Epithelial cell of proximal tubule (primary cell): ENCODE results near the gene MIGA2. TPM values are rescaled to one million over a fixed set of nuclear protein-coding genes. Genes with fewer than 3 reads are reported as not detected.

ENCODE experiments used
- DNase-seq: peaks from one replicate; pipeline ENCODE4 v3.0.0-alpha.2; 2011; ENCODE audit warnings: low read depth
- H3K4me3 ChIP-seq: 2 replicates; pipeline ENCODE4 v1.5.1; 2011; ENCODE audit warnings: low read depth, mild to moderate bottlenecking, low read length
- total RNA-seq: library from RNA; depleted of rRNA; stranded (reverse); fragments of >200 nt; gene quantifications from 2 replicates; pipeline ENCODE4 v1.2.3, GENCODE V29; 2015
- TF ChIP-seq, protein P1 (sequence below): conservative IDR thresholded peaks from 2 replicates; pipeline ENCODE4 v1.5.1; 2012; ENCODE audit warnings: low read depth, mild to moderate bottlenecking, low read length

Gene MIGA2
- total RNA-seq, 1 donor from 2014 or later, result 18.0 TPM

DNA sequence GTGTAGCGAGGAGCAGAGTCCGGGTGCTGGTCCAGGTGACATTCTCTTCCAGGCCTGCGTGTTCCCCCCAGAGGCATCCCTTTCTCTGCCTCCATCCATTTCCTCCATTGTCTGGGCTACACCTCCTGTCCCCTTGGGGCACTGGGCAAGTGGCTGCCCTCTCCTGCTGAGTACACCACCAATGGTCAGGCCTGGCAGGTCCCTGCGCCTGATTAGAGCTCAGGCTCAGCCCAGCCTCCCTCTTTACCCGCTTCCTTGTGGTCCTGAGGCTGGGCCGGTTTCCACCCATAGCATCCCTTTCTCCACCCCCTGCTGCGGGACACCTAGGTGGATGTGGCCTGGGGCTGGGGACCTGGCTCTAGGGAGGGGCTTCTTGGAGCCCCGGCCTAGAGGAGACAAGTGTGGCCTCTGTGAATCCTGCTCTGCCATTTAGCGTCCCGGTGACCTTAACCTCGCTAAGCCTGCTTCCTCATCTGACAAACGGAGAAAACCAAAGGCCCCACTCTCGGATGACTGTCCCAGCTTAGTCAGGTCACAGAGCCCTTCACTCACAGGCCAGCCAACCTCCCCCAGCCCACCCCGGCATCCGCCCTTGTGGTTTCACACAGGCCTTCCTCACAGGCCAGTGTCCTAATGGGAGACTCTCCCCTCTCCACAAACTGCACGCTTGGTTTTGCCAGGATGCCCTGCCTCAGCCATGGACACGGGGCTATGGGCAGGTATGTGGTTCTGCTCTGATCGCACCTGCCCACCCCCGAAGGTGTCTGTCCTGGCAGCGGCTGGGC lies 57.4 kb downstream of the MIGA2 start:
- no peak for DNase-seq
- H3K4me3 ChIP-seq, result no peak overlapping the region
- TF ChIP-seq, protein P1, sequence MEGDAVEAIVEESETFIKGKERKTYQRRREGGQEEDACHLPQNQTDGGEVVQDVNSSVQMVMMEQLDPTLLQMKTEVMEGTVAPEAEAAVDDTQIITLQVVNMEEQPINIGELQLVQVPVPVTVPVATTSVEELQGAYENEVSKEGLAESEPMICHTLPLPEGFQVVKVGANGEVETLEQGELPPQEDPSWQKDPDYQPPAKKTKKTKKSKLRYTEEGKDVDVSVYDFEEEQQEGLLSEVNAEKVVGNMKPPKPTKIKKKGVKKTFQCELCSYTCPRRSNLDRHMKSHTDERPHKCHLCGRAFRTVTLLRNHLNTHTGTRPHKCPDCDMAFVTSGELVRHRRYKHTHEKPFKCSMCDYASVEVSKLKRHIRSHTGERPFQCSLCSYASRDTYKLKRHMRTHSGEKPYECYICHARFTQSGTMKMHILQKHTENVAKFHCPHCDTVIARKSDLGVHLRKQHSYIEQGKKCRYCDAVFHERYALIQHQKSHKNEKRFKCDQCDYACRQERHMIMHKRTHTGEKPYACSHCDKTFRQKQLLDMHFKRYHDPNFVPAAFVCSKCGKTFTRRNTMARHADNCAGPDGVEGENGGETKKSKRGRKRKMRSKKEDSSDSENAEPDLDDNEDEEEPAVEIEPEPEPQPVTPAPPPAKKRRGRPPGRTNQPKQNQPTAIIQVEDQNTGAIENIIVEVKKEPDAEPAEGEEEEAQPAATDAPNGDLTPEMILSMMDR, result no peak

DNA sequence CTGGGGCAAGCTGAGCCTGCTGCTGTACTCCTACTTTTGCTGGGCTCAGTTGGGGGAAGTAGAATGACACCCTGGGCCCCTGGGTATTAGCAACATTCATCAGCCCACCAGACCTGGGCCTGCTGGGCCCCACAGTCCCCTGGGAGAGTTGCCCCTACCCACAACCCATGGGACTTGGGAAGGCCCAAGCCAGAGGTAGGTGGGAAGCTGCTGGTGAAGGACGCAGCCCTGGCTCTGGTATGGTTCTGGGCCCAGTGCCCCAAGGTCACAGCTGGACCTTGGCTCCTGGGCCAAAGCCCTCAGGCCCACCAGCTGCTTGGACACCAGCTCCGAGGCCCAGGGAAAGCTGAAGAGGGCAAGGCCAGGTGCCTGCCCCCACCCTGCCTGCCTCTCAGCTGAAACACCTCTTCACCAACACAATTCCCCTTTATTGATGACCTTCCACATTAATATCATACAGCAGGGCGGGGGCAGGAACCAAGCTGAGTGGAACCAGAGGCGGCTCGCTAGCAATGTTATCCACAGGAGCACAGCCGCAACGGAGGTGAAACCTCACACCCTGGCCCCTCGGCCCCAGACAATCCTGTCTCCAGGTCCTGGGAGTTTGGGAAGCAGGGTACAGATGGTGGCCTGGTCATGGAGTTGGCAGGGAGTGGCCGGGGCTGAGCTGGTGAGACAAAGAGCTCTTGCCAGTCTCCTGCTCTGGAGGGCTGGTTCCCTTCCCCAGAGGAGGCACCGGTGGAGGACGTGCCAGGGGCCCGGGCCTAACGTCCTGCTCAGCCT lies 58.2 kb downstream of the MIGA2 start:
- TF ChIP-seq, protein P1, result no peak
- DNase-seq, result no peak
- no peak overlapping the region for H3K4me3 ChIP-seq

DNA sequence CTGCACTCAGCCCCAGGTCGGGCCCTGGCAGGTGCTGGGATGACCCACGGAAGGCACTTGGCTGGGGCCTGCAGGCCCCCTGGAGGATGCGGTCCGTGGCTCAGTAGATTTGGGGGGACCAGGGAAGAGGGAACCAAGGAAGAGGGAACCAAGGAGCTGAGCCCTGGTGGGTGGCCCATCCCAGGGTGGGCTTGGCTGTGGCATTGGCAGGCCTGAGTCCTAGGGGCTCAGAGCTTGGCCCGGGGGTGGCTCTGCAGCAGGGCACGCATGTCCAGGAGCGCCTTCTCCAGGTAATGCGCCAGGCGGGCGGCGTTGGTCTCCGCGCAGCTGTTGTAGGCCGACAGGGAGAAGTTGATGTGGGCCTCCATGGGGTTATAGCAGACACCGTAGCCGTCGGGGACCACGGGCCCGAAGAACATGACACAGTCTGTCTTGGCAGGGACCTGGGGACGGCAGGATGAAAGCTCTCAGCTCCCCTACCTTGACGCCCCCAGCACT lies 58.8 kb downstream of the MIGA2 start:
- H3K4me3 ChIP-seq, result no peak overlapping the region
- DNase-seq, result no peak
- TF ChIP-seq, protein P1, result no peak

DNA sequence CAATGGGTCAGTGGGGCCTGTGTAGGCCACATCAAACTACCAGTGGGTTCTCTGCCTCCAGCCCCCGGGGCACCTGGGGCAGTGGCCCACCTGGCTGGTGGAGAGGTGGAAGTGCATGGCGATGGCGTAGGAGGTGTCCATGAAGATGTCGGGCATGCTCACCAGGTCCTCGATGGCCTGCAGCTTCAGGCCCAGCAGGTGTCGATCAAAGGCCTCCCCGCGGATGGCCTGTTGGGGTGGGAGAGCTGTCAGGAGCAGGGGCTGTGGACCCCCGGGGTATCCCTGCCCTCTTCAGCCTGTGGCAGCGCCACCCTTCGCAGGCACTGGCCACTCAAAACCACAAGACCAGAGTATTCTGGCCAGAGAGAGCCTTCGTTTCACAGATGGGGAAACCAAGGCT lies 59.5 kb downstream of the MIGA2 start:
- no peak overlapping the region for H3K4me3 ChIP-seq
- TF ChIP-seq, protein P1, result no peak
- DNase-seq, result no peak

DNA sequence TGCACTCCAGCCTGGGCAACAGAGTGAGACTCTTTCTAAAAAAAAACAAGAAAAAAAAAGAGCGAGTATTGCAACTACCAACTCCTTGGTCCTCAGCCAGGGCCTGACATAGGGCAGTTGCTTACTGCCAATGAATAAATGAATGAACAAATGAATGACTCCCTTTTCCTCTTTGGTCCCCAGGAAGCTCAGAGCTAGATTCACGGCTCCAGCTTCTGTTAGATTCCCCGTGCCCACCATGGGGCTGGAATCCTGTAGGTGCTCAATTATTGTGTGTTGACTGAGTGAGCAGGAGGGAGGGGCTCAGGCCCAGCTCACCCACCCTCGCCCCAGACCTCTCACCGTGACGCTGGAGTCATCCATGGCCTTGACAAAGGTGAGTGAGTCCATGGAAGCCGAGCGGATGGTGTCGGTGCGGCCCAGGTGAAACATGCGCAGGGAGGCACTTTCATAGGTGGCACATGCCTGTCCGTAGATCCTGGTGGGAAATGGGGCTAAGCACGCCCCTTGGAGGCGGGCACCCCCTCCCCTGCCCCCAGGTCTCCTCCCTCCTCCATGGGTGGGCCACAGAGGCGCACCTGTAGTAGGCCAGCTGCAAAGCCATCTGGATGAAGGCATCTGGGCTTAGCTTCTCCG lies 61.4 kb downstream of the MIGA2 start:
- TF ChIP-seq, protein P1, result no peak
- DNase-seq, result no peak
- H3K4me3 ChIP-seq, result no peak overlapping the region

DNA sequence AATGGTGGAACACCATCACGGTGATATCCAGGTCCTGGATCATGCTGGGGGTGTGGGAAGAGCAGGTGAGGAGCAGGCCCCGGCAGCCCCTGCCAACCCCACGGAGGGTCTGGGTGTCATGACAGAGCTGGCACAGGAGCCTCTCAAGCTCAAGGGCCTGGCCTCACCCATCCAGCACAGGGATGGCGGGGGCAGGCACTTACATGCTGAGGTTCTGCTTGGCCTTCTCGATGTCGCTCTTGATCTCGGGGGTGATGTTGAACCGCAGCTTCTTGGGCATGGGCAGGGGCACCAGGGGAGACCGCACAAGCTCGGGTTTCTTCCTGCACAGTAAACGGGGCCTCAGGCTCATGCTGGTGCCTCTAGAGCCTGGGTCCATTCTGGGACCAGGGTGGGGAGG lies 61.9 kb downstream of the MIGA2 start:
- TF ChIP-seq, protein P1, result no peak
- no peak for DNase-seq

More for the DNA sequence above, 61.9 kb downstream of the MIGA2 start:
- H3K4me3 ChIP-seq, result no peak overlapping the region
